Sigmoid colon (tissue), 4 donors: Measurements from ENCODE around the gene AGBL2.
"Not testable (repeated sequence)": the region's sequence is repeated elsewhere in the genome, so short reads cannot be mapped to it uniquely, and the experiment has no call there.

Experiments
- CTCF ChIP-seq, 4 experiments: fragments of 450-650 bp in 3 of 4; fragments of 200-600 bp in 1 of 4; IDR thresholded peaks; one replicate each; pipeline ENCODE4 v1.5.1; 2016 to 2019; ENCODE audit warnings: antibody characterized with exemption in 4 of 4, mild to moderate bottlenecking in 3 of 4, moderate library complexity in 2 of 4
- EP300 ChIP-seq, 4 donors: sonication (generic); formaldehyde crosslinking; IDR thresholded peaks; one replicate each; pipeline ENCODE4 v1.6.1; 2017; ENCODE audit warnings: antibody characterized with exemption in 4 of 4
- POLR2A ChIP-seq, 2 donors: fragments of 450-650 bp; IDR thresholded peaks; one replicate each; pipeline ENCODE4 v1.6.1; 2016; ENCODE audit warnings: antibody characterized with exemption in 2 of 2, mild to moderate bottlenecking in 2 of 2, moderate library complexity in 2 of 2
- POLR2AphosphoS5 ChIP-seq, 4 donors: sonication (generic); formaldehyde crosslinking; IDR thresholded peaks; one replicate each; pipeline ENCODE4 v1.6.1; 2017; ENCODE audit warnings: antibody characterized with exemption in 4 of 4

- not testable (repeated sequence) for TF ChIP-seq POLR2AphosphoS5, CTCF, POLR2A, EP300 (IDR thresholded peaks at IDR 0.05)
Observed at GRCh38 chr11:47759291-47759690, 44.1 kb upstream of the AGBL2 start.
